GM12873 (cell line): Measurements from ENCODE around the gene OLFM1.

Experiments
- CTCF ChIP-seq: IDR thresholded peaks from 2 replicates; pipeline ENCODE4 v1.5.1; 2012; ENCODE audit warnings: low read depth, mild to moderate bottlenecking, moderate library complexity, low read length, control low read depth; ENCODE audit not compliant: insufficient read depth; ENCODE audit errors: missing control alignments

OLFM1 gene

DNA sequence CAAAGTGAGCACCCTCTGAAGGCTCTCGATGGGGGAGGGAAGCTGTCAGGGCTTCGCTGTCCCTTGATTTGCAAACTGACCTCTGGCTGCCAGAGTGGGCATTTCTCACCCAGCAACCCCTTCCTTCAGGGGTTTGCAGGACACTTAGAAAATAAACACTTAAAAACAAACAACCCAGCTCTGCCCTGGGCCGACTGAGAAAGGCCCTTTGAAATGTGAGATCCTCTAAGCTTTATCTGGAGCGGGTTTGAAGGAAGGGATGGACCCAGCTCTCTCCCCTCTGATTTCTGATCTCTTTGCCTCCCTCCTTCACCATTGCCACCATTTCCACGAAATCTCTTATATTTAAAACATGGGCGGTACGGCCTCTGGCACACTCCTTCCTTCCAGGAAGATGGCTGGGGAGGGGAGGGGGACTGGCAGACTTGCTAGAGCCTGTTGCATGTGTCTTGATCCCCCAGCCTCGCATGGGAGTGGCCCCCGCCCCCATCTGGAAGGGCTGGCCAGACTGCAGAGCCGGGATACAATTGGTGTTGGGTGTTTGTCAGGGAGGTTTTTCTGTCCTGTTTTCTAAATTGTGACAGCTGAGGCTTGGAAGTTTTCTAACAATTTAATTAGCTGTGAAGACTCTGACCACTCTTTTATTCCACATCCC, 20.2 kb downstream of the OLFM1 start:
- no peak for TF ChIP-seq CTCF

- TF ChIP-seq CTCF: no peak
These were observed 21.5 kb downstream of the OLFM1 start for GRCh38 chr9:135108831-135109510.

GRCh38 chr9:135109650-135110049, 22.2 kb downstream of the OLFM1 start:
- no peak for TF ChIP-seq CTCF

- no peak for TF ChIP-seq CTCF
These were observed 22.9 kb downstream of the OLFM1 start for GRCh38 chr9:135110416-135110815.

DNA sequence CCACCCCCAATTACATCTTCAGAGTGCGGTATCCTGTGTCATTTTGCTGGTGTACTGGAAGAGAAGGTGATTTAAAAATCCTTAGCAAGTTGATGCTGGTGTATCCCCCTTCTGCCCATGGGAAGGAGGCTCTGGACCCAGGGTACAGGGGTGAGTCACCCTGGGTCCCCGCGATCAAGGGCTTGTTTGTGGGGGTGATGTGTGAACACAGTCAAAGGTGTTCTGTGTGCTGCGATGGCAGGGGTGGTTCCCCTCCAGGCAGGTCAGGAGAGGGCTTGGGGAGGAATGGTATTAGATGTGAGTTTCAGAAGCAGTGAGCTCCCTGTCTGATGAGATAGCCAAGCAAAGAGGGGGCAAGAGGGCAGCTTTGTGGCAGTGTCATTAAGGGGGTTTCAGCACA, 28.9 kb downstream of the OLFM1 start:
- no peak for TF ChIP-seq CTCF

DNA sequence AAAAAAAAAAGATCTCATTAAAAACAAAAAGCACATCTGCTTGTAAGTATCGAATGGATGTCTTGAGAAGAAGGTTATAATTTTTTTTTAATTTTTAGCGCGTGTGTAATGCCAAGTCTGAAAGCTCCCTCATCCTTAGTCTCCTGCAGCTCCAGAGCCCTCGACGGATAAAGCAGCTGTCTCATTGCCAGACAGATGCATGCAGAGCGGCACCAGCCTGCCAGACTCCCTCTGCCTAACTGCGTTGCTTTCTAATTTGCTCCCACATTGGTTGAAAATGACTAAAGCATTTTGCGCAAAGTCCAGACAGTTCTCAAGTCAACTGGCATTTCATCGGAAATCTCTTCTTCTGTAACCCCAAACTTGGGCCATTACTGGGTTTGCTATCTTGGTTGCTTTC, 29.4 kb downstream of the OLFM1 start:
- TF ChIP-seq CTCF: no peak

- no peak for TF ChIP-seq CTCF
These were observed 29.8 kb downstream of the OLFM1 start for GRCh38 chr9:135117281-135117680.
